ENCODE data around the gene ZNF710.

The ZNF710 gene

DNA sequence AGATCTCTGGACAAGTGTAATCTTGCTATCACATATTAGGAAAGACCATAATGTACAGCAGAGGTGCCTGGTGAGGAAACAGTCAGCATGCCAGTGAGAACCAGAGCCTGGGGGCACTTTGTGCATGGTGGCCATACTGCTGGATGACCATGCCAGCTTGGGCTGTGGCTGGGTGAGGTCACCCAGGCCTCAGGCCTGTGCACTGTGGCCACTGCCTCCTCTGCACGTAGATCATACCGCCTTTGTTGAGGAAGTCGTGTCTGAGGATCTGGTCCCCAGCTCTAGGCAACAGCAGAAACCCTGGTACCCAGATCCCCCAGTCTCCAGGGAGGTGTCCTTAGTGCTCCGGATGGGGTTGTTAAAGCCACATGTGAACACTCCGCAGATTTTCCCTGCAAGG, 38.9 kb downstream of the ZNF710 start:
- DNase-seq (ENCODE audit: low read depth) = no peak

DNA sequence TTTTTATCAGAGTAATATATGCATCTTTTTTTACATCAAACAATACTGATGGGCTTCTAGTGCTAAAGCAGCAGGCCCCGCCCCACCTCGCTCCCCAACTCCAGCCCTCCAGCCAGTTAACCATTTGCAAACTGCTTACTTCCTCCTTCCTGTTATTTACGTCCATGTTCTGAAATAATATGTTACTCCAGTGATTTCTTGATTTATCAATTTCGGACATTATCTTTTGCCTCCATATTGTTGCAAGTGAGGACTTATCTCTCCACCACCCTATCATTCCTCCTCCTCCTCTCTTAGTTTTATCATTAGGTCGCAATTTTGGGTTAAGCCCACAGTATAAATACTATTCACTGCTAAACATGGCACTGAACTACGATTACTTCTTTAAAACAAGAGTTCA, 39.5 kb downstream of the ZNF710 start:
- no peak for DNase-seq (ENCODE audit: low read depth)

DNA sequence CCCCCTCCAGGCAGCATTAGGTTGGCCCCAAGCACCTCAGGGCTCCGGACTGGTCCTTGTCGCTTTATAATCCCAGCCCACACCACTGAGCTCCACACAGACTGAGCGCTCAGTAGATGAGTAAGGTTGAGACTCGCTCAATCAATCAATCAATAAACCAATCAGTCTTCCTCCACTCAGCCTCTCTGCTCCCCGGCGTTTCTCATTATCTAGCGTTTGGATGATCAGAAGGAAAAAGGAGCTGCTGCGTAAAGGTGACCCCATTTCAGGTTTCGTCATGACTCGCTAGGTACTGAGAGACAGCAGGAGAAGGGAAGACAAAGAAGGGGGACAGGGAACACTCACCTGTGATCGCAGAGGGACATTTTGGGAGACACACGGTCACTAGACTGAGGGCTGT, 41.2 kb downstream of the ZNF710 start:
- DNase-seq (ENCODE audit: low read depth) = no peak

DNA sequence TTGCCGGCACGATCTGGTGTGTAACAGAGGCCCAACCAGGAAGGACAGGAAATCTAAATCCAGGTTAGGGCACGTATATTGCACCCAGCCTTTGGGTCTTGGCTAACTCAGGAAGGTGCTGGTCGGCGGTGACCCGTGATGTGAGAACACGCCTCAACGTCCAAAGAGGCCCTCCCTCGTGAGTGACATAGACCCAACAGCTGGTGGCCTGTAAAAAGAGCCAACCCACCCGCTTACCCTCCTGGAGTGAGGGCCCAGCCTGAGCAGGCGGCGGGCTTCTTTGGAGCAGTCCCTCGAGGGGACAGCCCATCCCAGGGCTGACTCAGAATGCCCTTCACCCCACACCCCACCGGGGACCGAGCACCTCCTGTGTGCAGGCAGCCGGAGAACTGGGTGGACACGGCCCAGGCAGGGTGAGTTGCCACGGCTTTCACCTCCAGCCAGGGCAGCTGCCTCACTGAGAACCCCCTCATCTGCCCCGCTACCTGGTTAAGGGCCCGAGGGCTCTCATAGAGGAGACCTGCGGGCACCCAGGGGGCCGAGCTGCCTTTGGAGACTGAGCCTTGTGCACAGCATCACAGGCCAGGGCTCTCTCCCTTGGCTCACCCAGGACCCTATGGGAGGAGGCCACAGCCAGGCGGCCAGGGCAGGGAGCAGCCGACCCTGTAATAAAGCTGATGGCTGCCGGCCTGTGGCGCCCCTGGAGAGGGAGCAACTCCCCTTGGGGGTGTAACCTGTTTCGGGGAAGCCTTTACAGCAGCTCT, 41.8 kb downstream of the ZNF710 start:
- DNase-seq (ENCODE audit: low read depth) = no peak

DNA sequence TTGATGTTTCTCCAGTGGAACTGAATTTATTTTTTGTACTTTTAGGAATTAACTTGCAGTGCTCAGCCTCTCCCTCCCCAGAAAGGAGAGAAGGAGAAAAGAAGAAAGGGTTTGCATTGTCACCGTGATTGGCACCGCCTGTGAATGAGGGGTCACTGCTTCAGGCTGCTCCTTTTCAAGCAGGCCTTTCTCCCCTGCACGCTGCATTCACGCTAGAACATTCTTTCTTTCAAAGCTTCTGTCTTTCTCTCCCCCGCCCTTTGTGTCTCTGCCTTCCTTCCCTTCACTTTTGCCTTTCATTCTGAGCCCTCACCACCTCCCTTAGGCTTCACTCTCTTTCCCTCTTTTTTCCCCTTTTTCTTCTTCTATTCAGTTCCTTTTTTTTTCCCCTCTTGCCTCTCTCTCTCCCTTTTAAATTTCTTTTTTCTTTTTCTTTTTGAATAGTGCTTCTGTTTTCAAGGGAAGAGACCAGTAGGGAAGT, 42.4 kb downstream of the ZNF710 start:
- no peak for DNase-seq (ENCODE audit: low read depth)

DNA sequence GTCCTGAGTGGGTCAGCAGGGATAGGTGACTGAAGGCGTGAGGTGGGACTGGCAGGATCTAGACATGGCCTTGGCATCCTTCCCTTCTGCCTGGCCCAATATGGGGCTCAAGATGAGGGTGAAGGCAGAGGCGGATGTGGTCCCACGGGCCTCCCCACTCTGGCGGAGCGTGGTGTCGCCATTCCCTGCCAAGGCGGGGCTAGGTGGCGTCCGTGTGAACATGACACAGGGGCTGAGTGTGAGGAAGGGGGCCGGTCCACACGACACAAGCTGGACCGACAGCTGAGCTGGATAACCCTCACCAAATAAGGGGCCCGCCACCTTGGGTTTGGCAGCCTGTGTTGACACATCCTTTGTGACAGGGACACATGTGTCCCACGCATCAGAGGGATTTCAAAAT, 43.1 kb downstream of the ZNF710 start:
- no peak for DNase-seq (ENCODE audit: low read depth)

DNA sequence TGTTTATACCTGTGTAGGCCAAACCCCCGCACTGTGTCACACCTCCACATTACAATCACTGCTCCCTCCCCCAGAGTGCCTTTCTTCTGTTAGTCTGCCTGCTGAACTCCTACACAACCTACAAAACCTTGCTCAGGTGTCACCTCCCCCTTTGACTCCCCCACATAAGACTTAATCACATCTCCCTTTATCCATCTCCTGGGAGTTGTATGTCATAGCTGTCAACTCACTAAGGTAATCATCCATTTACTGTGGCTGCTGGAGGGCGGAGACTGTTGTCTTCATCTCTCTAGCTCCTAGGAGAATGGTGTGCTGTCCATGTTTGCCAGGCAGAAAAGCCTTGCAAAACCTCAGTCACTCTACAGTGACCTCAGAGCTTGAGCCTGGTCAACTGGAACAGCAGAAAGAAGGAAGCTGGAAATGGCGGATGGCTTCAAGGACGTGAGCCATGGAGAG, 43.8 kb downstream of the ZNF710 start:
- DNase-seq (ENCODE audit: low read depth) = no peak

DNA sequence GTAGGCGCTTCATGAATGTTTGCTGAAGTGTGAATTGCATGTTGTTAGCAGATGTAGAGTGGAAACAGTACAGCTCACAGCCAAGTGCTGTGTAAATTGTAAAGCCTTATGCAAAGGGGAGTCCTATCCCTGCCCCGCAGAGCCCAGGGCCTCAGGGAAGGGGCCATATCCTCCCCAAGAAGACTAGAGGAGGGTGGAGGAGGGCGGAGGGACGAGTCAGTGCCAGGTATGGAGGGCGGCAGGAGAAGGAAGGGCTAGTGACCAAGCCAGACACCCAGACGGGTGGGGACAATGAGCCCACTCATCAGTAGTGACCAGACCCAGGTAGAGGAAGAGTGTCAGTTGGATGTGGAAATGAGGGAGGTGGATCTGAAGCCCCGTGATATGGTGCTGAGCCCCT, 45.2 kb downstream of the ZNF710 start:
- no peak for DNase-seq (ENCODE audit: low read depth)

DNA sequence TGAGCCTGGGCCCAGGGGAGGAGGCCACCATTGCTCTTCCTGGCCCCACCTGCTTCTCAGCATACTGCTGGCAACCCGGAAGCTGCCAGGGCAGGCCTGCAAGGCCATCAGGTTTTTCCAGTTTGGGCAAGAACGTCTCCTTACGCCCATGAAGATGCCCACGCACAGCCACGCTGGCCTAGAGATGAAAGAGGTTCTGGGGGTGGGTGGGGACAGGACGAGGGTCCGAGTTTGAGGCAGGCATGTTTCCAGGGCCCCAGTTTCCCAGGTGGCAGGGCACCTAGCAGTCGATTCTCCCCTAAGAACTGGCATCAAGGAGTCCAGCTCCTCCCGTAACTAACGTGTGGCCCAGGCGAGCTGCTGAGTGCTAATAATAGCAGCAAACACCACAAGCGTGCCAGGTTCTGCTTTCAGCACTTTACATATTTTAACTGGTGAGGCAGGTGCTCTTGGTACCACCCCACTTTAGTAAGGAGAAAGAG, 45.8 kb downstream of the ZNF710 start:
- no peak for DNase-seq (ENCODE audit: low read depth)

DNA sequence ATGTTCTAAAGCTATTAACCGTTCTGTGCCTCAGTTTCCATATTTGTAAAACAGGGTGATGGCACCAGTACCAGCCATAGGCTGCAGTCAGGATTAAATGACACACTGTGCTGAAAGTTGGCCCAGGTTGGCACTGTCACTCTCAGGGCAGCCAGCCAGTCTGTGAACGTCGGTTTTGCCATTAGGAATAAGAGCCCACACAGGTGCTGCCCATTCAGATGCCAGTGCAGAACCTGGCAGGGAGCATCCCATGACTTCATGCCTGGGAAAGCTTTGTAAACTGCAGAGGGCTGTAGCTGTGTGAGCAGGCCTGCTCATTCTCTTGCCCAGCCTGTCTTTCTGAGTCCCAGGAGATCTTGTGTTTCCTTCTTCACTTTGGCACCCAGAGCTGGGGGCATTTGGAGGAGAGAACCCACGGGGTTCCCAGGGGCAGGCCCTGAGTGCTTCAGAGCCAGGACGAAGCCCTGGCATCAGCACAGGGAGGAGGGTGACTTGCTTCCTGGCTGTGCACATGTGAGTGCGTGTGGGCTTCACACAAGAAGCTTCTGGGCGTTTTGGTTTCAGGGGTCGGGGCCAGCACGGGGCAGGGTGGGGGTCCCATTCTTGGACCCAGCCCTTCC, 46.9 kb downstream of the ZNF710 start:
- no peak for DNase-seq (ENCODE audit: low read depth)

DNA sequence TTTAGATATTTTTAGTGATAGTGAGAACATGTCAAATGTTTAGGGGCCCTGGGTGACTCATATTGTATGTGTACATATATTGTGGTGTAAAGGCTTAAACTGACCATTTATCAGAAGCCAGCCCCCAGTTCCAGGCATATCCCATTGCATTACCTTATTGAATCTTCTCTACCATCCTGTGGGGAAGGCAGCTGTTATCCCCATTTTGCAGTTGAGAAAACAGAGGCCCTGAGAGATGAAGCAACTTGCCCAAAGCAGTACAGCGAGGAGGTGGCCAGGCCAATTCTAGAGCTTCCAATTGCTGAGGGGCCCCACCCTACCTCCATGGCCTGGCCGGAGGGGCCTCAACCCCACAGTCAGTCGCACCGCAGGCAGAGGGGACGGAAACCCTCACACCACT, 47.9 kb downstream of the ZNF710 start:
- DNase-seq (ENCODE audit: low read depth) = no peak

DNA sequence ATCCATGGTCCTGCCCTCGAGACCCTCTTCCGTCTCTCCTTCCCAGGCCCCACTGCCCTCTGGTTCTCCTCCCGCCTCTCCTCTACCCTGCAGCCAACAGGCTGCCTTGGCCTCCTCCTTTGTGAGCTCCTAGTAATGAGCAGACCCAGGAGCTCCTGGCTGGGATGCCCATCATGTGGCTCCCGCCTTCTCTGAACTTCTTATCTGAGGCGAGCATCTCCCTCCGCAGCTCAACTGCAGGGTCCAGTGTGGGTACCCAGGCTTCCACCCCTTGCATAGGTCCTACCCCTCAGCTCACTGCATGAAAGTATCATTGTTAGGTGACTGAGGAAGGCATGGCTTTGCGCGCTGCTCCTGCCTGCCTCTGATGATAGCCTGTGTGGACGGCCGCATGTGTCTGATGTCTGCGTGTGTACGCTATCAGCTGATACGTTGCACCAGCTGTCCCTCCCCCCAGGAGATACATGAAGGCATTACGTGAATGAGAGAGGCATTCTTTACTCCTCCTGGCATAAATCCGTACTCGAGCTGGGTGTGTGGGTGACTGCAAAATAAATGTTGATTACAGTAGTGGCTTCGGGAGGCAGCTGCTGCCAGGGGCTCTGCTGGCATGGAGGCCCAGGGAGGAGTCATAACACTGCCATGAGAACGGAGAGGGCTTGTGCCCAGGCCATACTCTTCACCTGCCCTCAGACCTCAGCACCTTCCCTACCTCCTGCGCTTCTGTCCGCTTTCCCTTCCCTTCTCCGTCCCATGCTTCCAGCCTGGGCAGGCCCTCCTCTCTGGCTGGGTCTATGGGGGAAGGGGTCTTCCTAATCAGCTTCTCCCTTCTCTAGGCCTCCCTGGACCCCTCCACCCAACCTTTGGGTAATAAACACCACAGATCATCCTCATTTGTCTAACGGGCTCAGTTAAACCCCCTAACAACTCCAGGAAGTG, 48.8 kb downstream of the ZNF710 start:
- no peak for DNase-seq (ENCODE audit: low read depth)

DNA sequence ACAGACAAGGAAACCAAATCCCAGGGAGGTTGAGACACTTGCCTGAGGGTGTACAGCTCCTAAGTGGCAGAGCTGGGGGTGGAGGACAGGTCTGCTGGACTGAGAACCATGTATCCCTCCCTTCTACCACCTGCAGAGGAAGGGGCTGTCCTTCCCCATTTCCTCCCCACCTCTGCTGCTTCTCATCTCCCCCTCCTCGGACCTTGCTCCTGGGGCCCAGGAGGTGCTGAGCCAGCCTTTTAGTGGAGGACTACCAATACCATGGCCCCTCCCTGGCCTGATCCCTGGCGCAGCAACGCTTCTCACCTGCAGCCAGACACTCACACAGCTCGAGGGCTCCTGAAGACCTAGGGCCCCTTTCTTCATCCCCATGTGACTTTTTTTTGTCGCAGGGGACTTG, 50.8 kb downstream of the ZNF710 start:
- DNase-seq (ENCODE audit: low read depth) = no peak

DNA sequence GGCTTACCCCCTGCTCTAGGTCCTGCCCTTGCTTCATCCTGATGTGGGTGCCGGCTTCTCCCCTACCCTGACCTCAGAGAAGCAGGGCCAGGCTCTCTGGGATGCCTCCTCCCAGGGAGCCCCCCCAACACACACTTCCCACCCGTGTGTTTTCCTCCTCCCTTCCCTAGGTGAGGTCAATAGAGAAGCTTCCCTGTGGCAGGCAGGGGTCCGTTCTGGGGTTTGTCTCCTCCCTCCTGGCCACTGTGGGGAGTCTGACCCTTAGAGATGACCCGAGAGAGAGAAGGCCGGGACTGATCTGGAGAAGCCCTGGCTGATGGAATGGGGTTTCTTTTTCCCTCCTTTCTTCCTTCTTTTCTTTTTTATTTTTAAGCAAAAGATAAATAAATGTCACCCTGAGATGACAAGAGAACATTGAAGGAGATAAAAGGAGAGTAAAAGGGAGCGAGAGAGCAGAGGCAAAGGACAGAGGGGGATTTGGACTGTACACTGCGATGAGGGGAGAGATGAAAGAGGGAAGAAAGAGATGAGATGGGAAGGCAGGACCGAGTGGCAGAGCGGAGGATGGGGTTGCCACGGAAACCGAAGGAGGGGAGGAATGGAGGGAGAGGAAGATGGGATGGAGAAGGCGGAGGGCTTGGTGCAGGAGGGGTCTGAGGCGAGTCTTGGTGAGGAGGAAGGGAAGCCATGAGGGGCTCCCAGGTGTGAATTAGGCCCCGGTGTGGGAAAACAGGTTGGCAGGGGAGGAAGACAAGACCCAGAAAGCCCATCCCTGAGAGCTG, 52.8 kb downstream of the ZNF710 start:
- DNase-seq (ENCODE audit: low read depth) = no peak

DNA sequence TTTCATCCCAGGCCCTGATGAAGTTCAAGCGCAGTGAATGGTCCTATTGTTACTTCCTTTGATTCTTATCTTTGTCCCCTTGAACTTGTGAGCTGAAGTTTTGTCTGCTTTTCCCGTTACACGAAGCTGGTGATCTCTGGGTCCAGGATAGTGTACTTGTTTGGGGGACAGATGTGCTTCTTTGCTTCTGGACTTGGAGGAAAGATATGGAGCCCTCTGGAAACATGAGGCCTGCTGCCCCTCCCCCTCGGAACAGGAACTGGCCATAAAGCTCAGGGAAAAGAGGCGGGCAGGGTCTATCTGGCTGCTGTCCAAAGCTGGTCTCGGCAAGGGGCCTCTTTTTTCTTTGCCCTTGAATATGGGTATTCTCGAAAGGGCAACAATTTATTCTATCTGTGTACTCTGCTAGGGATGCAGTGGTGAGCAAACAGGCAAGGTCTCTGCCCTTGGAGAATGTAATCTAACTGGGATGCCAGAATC, 53.5 kb downstream of the ZNF710 start:
- DNase-seq (ENCODE audit: low read depth) = no peak

DNA sequence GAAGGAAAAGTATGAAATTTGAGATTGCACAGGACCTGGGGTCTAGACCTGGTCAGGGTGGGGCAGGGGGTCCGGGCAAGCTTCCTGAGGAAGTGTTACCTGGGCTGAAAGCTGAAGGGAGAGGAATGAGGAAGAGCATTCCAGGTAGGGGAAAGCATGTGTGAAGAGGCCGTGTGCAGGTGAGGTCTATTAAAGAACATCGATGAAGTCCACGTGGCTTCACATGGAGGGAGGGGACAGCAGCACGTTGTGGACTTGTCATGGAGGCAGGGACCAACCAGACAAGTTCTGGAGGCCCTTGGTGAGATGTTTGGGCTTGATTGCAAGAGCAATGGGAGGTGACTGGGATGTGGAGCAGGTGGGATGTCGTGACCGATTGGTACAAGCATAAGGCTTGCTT, 54.1 kb downstream of the ZNF710 start:
- DNase-seq (ENCODE audit: low read depth) = no peak

DNA sequence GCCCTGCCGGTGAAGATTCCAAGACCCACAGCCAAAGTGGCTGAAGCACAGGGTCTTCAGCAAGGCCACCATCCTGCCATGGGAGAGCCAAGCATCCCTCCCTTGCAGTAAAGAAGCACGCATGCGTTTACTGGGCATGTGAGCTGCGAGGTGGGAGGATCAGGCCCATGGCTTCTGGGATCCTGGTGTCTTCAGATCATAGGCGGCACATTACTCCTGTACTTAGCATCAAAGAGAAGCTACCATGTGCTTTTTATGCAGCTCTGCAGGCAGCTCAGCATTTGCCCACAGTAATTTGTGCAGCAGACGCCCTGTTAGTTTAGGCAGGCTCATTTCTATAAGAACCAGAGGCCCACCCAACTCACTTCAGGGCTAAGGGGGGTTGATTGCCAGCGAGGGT, 55.4 kb downstream of the ZNF710 start:
- DNase-seq (ENCODE audit: low read depth) = no peak

DNA sequence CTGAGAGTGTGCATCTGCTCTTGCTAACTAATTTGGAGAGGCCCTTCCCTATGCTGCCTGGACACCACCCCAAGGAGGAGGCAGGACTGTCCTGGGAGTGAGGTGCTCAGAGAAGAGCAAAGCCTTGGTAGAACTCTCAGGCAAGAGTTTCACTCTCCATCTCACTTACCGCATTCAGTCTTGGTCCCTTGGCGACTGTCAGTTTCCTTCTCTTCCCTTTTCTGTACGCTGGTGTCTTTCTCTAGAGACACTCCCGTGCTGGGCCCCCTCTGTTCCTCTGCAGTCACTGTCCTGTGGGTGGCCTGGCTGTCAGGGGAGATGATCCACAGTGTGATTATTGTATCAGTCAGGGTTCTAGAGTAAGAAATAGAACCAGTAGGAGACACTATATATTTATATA, 57.2 kb downstream of the ZNF710 start:
- no peak for DNase-seq (ENCODE audit: low read depth)

DNA sequence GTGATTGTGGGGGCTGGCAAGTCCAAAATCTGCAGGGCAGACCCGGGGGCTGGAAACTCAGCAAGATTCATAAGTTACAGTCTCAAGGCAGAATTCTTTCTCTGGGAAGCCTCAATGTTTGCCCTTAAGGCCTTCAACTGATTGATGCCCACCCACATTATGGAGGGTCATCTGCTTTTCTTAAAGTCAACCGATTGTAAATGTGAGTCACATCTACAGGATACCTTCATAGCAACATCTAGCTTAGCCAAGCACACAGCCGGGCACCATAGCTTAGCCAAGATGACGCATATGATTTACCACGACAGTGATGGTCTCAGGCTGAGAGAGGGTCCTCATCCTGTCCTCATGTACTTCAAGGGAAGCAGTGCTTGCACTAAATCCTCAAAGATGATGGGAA, 57.7 kb downstream of the ZNF710 start:
- no peak for DNase-seq (ENCODE audit: low read depth)

DNA sequence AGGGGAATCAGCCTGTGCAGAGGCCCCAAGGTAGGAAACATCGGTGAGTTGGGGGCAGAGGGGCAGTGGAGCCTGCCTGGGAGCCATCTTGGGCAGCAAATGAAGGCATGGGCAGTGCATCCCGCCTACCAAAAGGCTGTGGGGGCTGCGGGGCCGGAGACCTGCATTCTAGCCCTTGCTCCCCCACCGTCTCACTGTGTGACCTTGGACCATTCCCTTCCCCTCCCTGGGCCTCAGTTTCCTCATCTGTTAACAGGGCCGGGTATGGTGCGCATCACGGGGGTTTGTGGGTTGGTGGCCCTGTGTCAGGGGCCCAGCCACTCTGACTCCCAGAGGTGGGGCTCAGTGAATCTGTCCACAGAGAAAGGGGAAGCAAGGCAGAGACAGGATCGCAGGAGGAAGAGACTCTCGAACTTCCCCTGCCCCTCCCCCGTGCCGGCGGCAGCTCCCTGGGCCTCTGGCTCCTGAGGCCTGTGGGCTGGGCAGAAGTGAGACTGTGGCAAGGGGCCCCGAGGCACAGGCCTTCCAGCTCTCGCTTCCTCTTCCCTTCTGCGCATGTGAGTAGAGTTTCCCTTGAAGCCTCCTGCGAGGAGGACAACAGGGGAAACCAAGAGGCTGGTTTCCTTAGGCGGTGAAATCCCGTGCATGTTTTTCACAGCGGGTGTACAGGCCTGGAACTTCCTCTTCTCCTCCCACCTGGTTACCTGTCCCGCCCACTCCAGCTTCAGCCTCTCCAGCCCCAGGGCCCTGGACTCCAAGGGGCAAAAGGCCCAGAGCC, 58.3 kb downstream of the ZNF710 start:
- DNase-seq (ENCODE audit: low read depth) = no peak

DNA sequence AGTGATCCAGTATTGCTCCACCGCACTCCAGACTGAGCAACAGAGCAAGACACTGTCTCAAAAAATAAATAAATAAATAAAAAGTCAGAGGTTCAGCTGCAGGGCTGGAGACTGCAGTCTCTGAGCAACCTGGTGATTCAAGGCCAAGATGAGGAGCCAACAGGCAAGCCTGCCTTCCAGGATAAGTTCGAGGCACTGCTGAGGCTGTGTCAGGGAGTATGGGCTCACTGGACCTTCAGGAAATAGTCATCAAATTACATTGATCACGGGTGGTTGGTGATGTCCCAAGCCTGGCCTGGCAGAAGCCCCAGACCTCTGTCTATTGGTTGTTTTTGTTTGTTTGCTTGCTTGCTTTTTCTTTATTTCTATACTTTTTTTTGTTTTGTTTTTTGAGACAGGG, 59.7 kb downstream of the ZNF710 start:
- DNase-seq (ENCODE audit: low read depth) = no peak

Measured in non-pigmented ciliary epithelial cell (primary cell).